SJCRH30 (cell line): ENCODE data around the gene CIAO1. TPM values are rescaled to one million over a fixed set of nuclear protein-coding genes. Genes with fewer than 3 reads are reported as not detected.
"Not testable (repeated sequence)": the region's sequence is repeated elsewhere in the genome, so short reads cannot be mapped to it uniquely, and the experiment has no call there.

Experiments
- DNase-seq, 2 experiments: peaks; one replicate each; pipeline ENCODE4 v3.0.0-alpha.2; 2015 to 2020
- H3K27ac ChIP-seq: fragments of 250-450 bp; sonication (Bioruptor Pico); 2 replicates; pipeline ENCODE4 v1.5.1; 2020; ENCODE audit warnings: mild to moderate bottlenecking, moderate library complexity
- H3K27me3 ChIP-seq: fragments of 250-450 bp; sonication (Bioruptor Pico); 2 replicates; pipeline ENCODE4 v1.5.1; 2020; ENCODE audit warnings: mild to moderate bottlenecking, moderate library complexity
- H3K36me3 ChIP-seq: fragments of 250-450 bp; sonication (Bioruptor Pico); 2 replicates; pipeline ENCODE4 v1.5.1; 2020; ENCODE audit warnings: mild to moderate bottlenecking, moderate library complexity
- H3K4me1 ChIP-seq: fragments of 250-450 bp; sonication (Bioruptor Pico); 2 replicates; pipeline ENCODE4 v1.5.1; 2020; ENCODE audit warnings: mild to moderate bottlenecking, moderate library complexity
- H3K4me3 ChIP-seq: fragments of 250-450 bp; sonication (Bioruptor Pico); 2 replicates; pipeline ENCODE4 v1.5.1; 2020; ENCODE audit warnings: mild to moderate bottlenecking, moderate library complexity
- H3K9me3 ChIP-seq: fragments of 250-450 bp; sonication (Bioruptor Pico); replicated peaks from 2 replicates; pipeline ENCODE4 v1.5.1; 2020; ENCODE audit warnings: mild to moderate bottlenecking, moderate library complexity
- total RNA-seq: library from RNA; depleted of rRNA; stranded (reverse); fragments of >200 nt; shearing (Covaris generic); gene quantifications from 2 replicates; pipeline ENCODE4 v1.2.3, GENCODE V29; 2014; rRNA removed

The CIAO1 gene
- 59.2 and 59.9 TPM in 2 replicates for total RNA-seq

DNA sequence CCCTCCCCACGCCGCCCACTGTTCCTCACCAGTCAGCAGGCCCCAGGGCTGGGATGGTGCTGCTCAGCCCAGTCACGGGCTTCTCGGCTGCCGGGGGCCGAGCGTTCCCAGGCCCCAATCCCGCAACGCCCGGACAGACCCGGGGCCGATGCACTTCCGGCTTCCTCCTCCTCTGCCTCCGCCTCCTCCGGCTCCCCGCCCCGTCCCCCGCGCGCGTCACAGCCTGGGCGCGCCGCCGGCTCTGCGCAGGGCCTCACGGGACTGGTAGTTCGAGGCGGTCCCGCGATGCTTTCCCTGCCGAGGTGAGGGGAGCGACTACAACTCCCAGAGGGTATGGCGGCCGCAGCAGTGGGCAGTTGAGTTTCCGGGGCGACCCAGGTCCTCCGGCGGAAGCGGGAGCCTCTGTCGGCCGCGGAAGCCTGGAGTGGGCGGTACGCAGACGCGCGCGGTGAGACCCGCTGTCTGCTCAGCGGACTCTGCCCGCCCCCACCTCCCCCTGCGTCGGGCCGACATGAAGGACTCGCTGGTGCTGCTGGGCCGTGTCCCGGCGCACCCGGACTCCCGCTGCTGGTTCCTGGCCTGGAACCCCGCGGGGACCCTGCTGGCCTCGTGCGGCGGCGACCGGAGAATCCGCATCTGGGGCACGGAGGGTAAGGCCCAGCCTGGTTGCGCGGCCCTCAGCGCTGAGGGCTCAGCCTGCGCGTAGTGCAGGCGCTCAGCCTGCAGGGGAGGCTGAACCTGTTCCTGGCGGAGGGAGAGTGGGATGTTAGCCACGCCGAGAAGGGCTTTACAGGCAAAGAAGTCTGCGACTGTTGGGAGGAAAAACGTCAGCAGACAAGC lies at the start of gene CIAO1, which contains the start of gene TMEM127:
CIAO1 (plus strand) TSS at position 386 of the 840 bp plus-strand sequence; CDS start at position 512, 126 bp downstream.
TMEM127 (minus strand) TSS at position 158 of the 840 bp plus-strand sequence. CDS start 616 bp downstream, outside the sequence.
- DNase-seq, result peak; percentile 98 to 99
- Histone ChIP-seq H3K4me1 (peaks cover 7% of the 10 kb centered on the region; the same call in 1 of the 2 replicates), H3K36me3 (peaks cover 20% of the 10 kb centered on the region), H3K4me3 (peak within 1 kb of the TSS; percentile 75), H3K27me3 (no peaks in the 10 kb centered on the region), H3K9me3 (no peaks in the 10 kb centered on the region), H3K27ac (peak within 1 kb of the TSS; percentile 30; the same call in 1 of the 2 replicates)

GRCh38 chr2:96218508-96219131 lies 47.4 kb upstream of the CIAO1 start:
- no peaks in the 10 kb centered on the region for H3K36me3 ChIP-seq
- no peak overlapping the region for H3K4me3 ChIP-seq
- no peaks in the 10 kb centered on the region for H3K27me3 ChIP-seq
- H3K4me1 ChIP-seq, result no peaks in the 10 kb centered on the region
- H3K9me3 ChIP-seq, result no peaks in the 10 kb centered on the region
- no peak for DNase-seq
- no peak overlapping the region for H3K27ac ChIP-seq

- H3K4me3 ChIP-seq, H3K36me3 ChIP-seq, H3K27me3 ChIP-seq, H3K27ac ChIP-seq, H3K4me1 ChIP-seq, DNase-seq, H3K9me3 ChIP-seq: not testable (repeated sequence)
Observed at GRCh38 chr2:96219959-96220358, 46.1 kb upstream of the CIAO1 start.

DNA sequence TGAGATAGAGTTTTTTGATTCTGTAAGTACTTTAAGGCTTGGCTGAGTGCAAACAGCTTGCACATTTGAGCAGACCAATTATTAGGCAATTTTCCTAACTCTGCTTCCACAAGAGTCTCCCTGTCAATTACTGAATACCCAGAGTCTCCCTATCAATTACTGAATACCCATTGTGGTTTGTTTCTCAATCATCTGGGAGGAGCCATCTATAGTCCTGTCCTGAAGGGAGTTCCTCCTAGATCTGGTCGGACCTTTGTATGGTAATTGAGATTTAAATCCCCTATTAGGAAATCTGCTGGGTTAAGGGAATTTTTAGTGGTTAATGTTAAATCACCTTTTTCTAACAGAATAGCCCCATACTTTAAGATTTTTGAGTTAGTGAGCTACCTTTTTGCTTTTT lies 44.9 kb upstream of the CIAO1 start:
- DNase-seq, H3K9me3 ChIP-seq, H3K4me1 ChIP-seq, H3K4me3 ChIP-seq, H3K36me3 ChIP-seq, H3K27me3 ChIP-seq, H3K27ac ChIP-seq: not testable (repeated sequence)

GRCh38 chr2:96225016-96225533 lies 41.0 kb upstream of the CIAO1 start:
- Histone ChIP-seq H3K4me1 (no peaks in the 10 kb centered on the region), H3K9me3 (no peaks in the 10 kb centered on the region), H3K27me3 (no peaks in the 10 kb centered on the region), H3K4me3 (no peak overlapping the region), H3K27ac (no peak overlapping the region), H3K36me3 (no peaks in the 10 kb centered on the region)
- no peak for DNase-seq

- H3K9me3 ChIP-seq, result no peaks in the 10 kb centered on the region
- no peak overlapping the region for H3K4me3 ChIP-seq
- DNase-seq, result no peak
- no peaks in the 10 kb centered on the region for H3K27me3 ChIP-seq
- H3K27ac ChIP-seq, result no peak overlapping the region
- H3K36me3 ChIP-seq, result no peaks in the 10 kb centered on the region
- H3K4me1 ChIP-seq, result no peaks in the 10 kb centered on the region
Observed at GRCh38 chr2:96231316-96231715, 34.7 kb upstream of the CIAO1 start.

- H3K27ac ChIP-seq, result no peak overlapping the region
- no peaks in the 10 kb centered on the region for H3K27me3 ChIP-seq
- H3K36me3 ChIP-seq, result no peaks in the 10 kb centered on the region
- no peak for DNase-seq
- H3K4me3 ChIP-seq, result no peak overlapping the region
- H3K9me3 ChIP-seq, result no peaks in the 10 kb centered on the region
- peaks cover 5% of the 10 kb centered on the region; the same call in 1 of the 2 replicates for H3K4me1 ChIP-seq
Observed at GRCh38 chr2:96233436-96233835, 32.6 kb upstream of the CIAO1 start.

- DNase-seq, result no peak
Observed at GRCh38 chr2:96233880-96234316, 32.1 kb upstream of the CIAO1 start.

DNA sequence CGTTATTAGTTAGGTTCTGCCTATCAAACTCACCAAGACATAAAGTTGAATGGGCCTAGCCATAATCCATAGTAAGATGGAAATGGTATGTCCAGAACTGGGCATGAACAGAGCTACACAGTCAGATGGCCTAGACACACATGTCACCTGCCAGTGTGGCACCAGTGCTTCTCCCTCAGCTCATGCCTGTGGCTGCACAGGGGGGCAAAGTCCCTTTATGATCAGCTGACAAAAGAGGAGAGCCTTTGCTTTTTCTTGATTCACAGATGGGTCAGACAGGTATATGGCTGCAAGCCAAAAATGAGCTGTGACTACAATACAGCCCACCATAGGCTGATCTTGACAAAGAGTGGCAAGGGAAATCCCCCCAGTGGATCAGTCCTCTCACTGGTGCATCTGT lies 29.1 kb upstream of the CIAO1 start:
- peaks cover 20% of the 10 kb centered on the region for H3K4me1 ChIP-seq
- no peak overlapping the region for H3K27ac ChIP-seq
- DNase-seq, result no peak
- H3K36me3 ChIP-seq, result no peaks in the 10 kb centered on the region
- H3K9me3 ChIP-seq, result no peaks in the 10 kb centered on the region
- H3K27me3 ChIP-seq, result no peaks in the 10 kb centered on the region
- no peak overlapping the region for H3K4me3 ChIP-seq

More at GRCh38 chr2:96233880-96234316, 32.1 kb upstream of the CIAO1 start:
- Histone ChIP-seq H3K4me3 (no peak overlapping the region), H3K27ac (no peak overlapping the region), H3K27me3 (no peaks in the 10 kb centered on the region), H3K9me3 (no peaks in the 10 kb centered on the region), H3K36me3 (no peaks in the 10 kb centered on the region), H3K4me1 (peaks cover 10% of the 10 kb centered on the region)

GRCh38 chr2:96238266-96238665 lies 27.8 kb upstream of the CIAO1 start:
- Histone ChIP-seq H3K27me3 (no peaks in the 10 kb centered on the region), H3K4me1 (peaks cover 20% of the 10 kb centered on the region), H3K36me3 (no peaks in the 10 kb centered on the region), H3K4me3 (no peak overlapping the region), H3K27ac (no peak overlapping the region), H3K9me3 (no peaks in the 10 kb centered on the region)
- DNase-seq, result no peak

- Histone ChIP-seq H3K36me3 (no peaks in the 10 kb centered on the region), H3K27ac (peak overlapping the region; percentile 36), H3K9me3 (no peaks in the 10 kb centered on the region), H3K27me3 (no peaks in the 10 kb centered on the region), H3K4me3 (no peak overlapping the region), H3K4me1 (peaks cover 20% of the 10 kb centered on the region)
- DNase-seq, result peak; percentile 90 to 94
Observed at GRCh38 chr2:96239091-96239490, 26.9 kb upstream of the CIAO1 start.

- H3K27me3 ChIP-seq, result no peaks in the 10 kb centered on the region
- no peaks in the 10 kb centered on the region for H3K9me3 ChIP-seq
- H3K4me1 ChIP-seq, result peaks cover 20% of the 10 kb centered on the region
- no peak overlapping the region for H3K4me3 ChIP-seq
- H3K27ac ChIP-seq, result peak overlapping the region; percentile 36
- no peaks in the 10 kb centered on the region for H3K36me3 ChIP-seq
- no peak for DNase-seq
Observed at GRCh38 chr2:96239745-96240264, 26.2 kb upstream of the CIAO1 start.

DNA sequence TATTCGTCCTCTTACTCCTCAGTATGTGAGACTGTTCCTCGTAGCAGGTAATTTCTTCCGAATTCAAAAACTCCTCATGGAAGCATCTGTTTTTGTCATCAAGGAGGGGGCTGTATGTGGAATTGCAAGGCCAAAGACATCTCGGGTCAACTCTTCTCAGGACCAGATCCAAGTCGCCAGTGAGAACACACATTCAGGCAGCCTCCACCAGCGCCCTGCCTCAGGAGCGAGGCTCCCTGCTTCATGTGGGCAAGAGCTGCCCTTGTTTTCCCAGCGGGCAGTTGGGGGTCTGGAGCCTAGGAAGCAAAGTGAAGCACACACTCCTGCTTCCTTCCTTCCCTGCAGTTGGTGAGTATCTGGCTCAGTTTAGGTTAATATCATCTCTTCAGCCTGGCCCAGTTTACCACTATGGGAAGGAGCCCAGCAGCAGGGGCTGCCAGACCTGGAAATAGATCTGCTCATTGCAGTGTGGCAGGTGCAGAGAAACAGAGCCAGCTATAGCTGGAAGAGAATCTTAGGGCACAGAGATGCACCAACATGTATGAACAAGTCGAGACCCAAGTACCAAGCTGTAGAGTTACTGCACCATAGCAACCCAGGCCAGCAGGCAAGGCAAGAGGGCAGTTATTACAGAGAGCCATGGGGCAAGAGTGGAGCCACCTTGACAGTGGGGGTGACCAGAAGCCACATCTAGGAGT lies 25.5 kb upstream of the CIAO1 start:
- Histone ChIP-seq H3K36me3 (no peaks in the 10 kb centered on the region), H3K4me1 (peaks cover 20% of the 10 kb centered on the region), H3K4me3 (no peak overlapping the region), H3K9me3 (no peaks in the 10 kb centered on the region), H3K27ac (no peak overlapping the region), H3K27me3 (no peaks in the 10 kb centered on the region)
- no peak for DNase-seq

DNA sequence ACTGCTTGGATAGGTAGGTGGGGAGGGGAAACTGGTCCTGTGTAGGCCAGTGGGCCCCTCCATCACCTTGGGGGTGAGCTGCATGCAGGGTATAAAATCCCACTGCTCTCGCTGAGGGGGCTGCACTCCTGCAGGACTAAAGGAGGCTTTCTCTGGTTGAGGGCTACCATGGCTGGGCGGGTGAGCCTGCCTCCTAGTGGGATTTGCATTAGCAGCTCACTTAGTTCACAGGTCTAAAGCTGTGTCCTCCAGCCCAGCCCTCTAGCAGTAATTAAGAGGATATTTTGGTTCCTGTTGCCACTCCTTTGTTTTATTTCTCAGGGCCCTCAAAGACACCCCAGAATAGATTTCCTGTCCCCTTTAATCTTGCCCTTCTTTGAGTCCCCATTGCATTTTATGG lies 24.8 kb upstream of the CIAO1 start:
- peaks cover 20% of the 10 kb centered on the region for H3K4me1 ChIP-seq
- H3K4me3 ChIP-seq, result no peak overlapping the region
- no peak for DNase-seq
- H3K36me3 ChIP-seq, result no peaks in the 10 kb centered on the region
- H3K27ac ChIP-seq, result no peak overlapping the region
- H3K9me3 ChIP-seq, result no peaks in the 10 kb centered on the region
- H3K27me3 ChIP-seq, result no peaks in the 10 kb centered on the region
